Neutrophil (primary cell): ENCODE results near the gene RSRC1.

Source experiments
- H3K27ac ChIP-seq: fragments of 200-600 bp; sonication (generic); 2 replicates; pipeline ENCODE4 v1.5.1; 2016; ENCODE audit warnings: mild to moderate bottlenecking, moderate library complexity
- H3K27me3 ChIP-seq: fragments of 200-600 bp; sonication (generic); 2 replicates; pipeline ENCODE4 v1.6.0; 2016; ENCODE audit warnings: mild to moderate bottlenecking
- H3K36me3 ChIP-seq: fragments of 200-600 bp; sonication (generic); 2 replicates; pipeline ENCODE4 v1.5.1; 2017
- H3K4me1 ChIP-seq, 2 experiments: fragments of 200-600 bp in 1 of 2; sonication (generic) in 1 of 2; 1 replicate in 1 of 2; 2 replicates in 1 of 2; pipeline versions ENCODE4 v1.5.1 to v1.6.1; 2013 to 2016; ENCODE audit warnings: low read depth in 1 of 2, low read length in 1 of 2, mild to moderate bottlenecking in 1 of 2, moderate library complexity in 1 of 2; ENCODE audit not compliant: control insufficient read depth in 1 of 2, insufficient read depth in 1 of 2
- H3K4me3 ChIP-seq, 2 experiments: fragments of 200-600 bp in 1 of 2; sonication (generic) in 1 of 2; 1 replicate in 1 of 2; 2 replicates in 1 of 2; pipeline ENCODE4 v1.5.1; 2013 to 2016; ENCODE audit warnings: low read depth in 1 of 2, low read length in 1 of 2, mild to moderate bottlenecking in 1 of 2, moderate library complexity in 1 of 2
- H3K9me3 ChIP-seq: fragments of 200-600 bp; sonication (generic); 2 replicates; pipeline ENCODE4 v1.5.1; 2016
- CTCF ChIP-seq: fragments of 200-600 bp; sonication (generic); IDR thresholded peaks from 2 replicates; pipeline ENCODE4 v1.5.1; 2016; ENCODE audit warnings: antibody characterized with exemption

RSRC1 gene

GRCh38 chr3:158127250-158128219 lies 17.6 kb downstream of the RSRC1 start:
- no peaks in the 10 kb centered on the region for H3K27me3 ChIP-seq
- H3K36me3 ChIP-seq, result peaks cover 7% of the 10 kb centered on the region
- H3K4me3 ChIP-seq, result no peak overlapping the region
- no peak overlapping the region for H3K27ac ChIP-seq
- no peaks in the 10 kb centered on the region for H3K4me1 ChIP-seq
- H3K9me3 ChIP-seq, result no peaks in the 10 kb centered on the region
- no peak for TF ChIP-seq CTCF

DNA sequence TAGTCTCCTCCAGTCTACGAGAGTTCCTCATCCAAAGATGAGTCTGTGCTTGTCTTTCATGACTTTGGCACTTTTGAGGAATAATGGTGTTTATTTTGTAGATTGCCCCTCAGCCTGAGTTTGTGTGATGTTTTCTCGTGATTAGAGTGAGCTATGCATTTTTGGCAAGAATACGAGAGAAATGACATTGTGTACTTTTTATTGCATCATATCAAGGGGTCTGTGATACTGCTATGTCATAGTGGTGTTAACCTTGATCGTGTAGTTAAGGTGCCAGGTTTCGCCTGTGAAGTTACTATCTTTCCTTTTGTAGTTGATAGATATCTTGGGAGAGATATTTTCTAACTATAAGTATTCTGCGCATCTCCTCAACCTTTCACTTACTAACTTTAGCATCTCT lies 18.9 kb downstream of the RSRC1 start:
- no peak overlapping the region for H3K27ac ChIP-seq
- no peak overlapping the region for H3K4me3 ChIP-seq
- H3K36me3 ChIP-seq, result peaks cover 7% of the 10 kb centered on the region
- no peaks in the 10 kb centered on the region for H3K9me3 ChIP-seq
- H3K27me3 ChIP-seq, result no peaks in the 10 kb centered on the region
- H3K4me1 ChIP-seq, result no peaks in the 10 kb centered on the region
- TF ChIP-seq CTCF, result no peak

GRCh38 chr3:158134363-158134762 lies 24.5 kb downstream of the RSRC1 start:
- Histone ChIP-seq H3K27ac (no peak overlapping the region), H3K36me3 (no peaks in the 10 kb centered on the region), H3K4me1 (no peaks in the 10 kb centered on the region), H3K27me3 (no peaks in the 10 kb centered on the region), H3K9me3 (no peaks in the 10 kb centered on the region), H3K4me3 (no peak overlapping the region)
- TF ChIP-seq CTCF, result no peak

- TF ChIP-seq CTCF, result no peak
Observed at GRCh38 chr3:158140396-158140795, 30.5 kb downstream of the RSRC1 start.

GRCh38 chr3:158148218-158148617 lies 38.3 kb downstream of the RSRC1 start:
- Histone ChIP-seq H3K36me3 (no peaks in the 10 kb centered on the region), H3K9me3 (no peaks in the 10 kb centered on the region), H3K27me3 (no peaks in the 10 kb centered on the region), H3K4me1 (no peaks in the 10 kb centered on the region), H3K27ac (no peak overlapping the region), H3K4me3 (no peak overlapping the region)
- no peak for TF ChIP-seq CTCF

More at GRCh38 chr3:158140396-158140795, 30.5 kb downstream of the RSRC1 start:
- no peak overlapping the region for H3K27ac ChIP-seq
- H3K36me3 ChIP-seq, result no peaks in the 10 kb centered on the region
- no peaks in the 10 kb centered on the region for H3K4me1 ChIP-seq
- no peaks in the 10 kb centered on the region for H3K9me3 ChIP-seq
- H3K4me3 ChIP-seq, result no peak overlapping the region
- H3K27me3 ChIP-seq, result no peaks in the 10 kb centered on the region
